ENCODE measurements around the gene RGS12. TPM values are rescaled to one million over a fixed set of nuclear protein-coding genes. Genes with fewer than 3 reads are reported as not detected.

The RGS12 gene
- total RNA-seq, 1 experiment from 2014 or later, result 53.9 TPM

GRCh38 chr4:3305610-3306371 lies 13.0 kb downstream of the RGS12 start:
- intact Hi-C loops (cut with micrococcal nuclease; ENCODE audit: unreplicated experiment), result no loop called here
- H3K4me1 ChIP-seq (ENCODE audit: insufficient read depth, low read length, poor library complexity, severe bottlenecking), result peaks cover 34% of the 10 kb centered on the region
- POLR2A ChIA-PET (ENCODE audit: low non-redundant PET), result no interaction called here

GRCh38 chr4:3306450-3306849 lies 13.6 kb downstream of the RGS12 start:
- POLR2A ChIA-PET (ENCODE audit: low non-redundant PET), result no interaction called here
- Histone ChIP-seq H3K4me1 (ENCODE audit: insufficient read depth, low read length, poor library complexity, severe bottlenecking) (peaks cover 34% of the 10 kb centered on the region), H3K9me3 (ENCODE audit: low read depth, low read length, poor library complexity, severe bottlenecking) (no peaks in the 10 kb centered on the region), H3K4me3 (ENCODE audit: low read depth, low read length, poor library complexity, severe bottlenecking) (no peak overlapping the region), H3K27ac (ENCODE audit: low read depth, low read length, poor library complexity, severe bottlenecking) (no peak overlapping the region), H3K27me3 (replicated peaks; ENCODE audit: insufficient read depth, low read depth, low read length, poor library complexity) (no peaks in the 10 kb centered on the region), H3K36me3 (ENCODE audit: insufficient read depth, low read length, poor library complexity, severe bottlenecking) (no peaks in the 10 kb centered on the region)
- no TSS peak for BruUV-seq (replicated peaks)
- TF ChIP-seq EZH2 (IDR thresholded peaks at IDR 0.05; ENCODE audit: borderline replicate concordance, low read depth, low read length, poor library complexity, severe bottlenecking), result no peak
- TF ChIP-seq CTCF (conservative IDR thresholded peaks at IDR 0.05; ENCODE audit: low read depth, low read length), result no peak
- CTCF ChIA-PET, result no interaction called here
- intact Hi-C loops (cut with micrococcal nuclease; ENCODE audit: unreplicated experiment), result no loop called here
- no peak for DNase-seq (ENCODE audit: low spot score)

More at GRCh38 chr4:3305610-3306371, 13.0 kb downstream of the RGS12 start:
- no peaks in the 10 kb centered on the region for H3K9me3 ChIP-seq (ENCODE audit: low read depth, low read length, poor library complexity, severe bottlenecking)
- no peaks in the 10 kb centered on the region for H3K36me3 ChIP-seq (ENCODE audit: insufficient read depth, low read length, poor library complexity, severe bottlenecking)
- H3K4me3 ChIP-seq (ENCODE audit: low read depth, low read length, poor library complexity, severe bottlenecking), result no peak overlapping the region
- TF ChIP-seq EZH2 (IDR thresholded peaks at IDR 0.05; ENCODE audit: borderline replicate concordance, low read depth, low read length, poor library complexity, severe bottlenecking) (no peak), CTCF (conservative IDR thresholded peaks at IDR 0.05; ENCODE audit: low read depth, low read length) (no peak)
- H3K27ac ChIP-seq (ENCODE audit: low read depth, low read length, poor library complexity, severe bottlenecking), result no peak overlapping the region
- CTCF ChIA-PET, result no interaction called here
- no TSS peak for BruUV-seq (replicated peaks)
- no peaks in the 10 kb centered on the region for H3K27me3 ChIP-seq (replicated peaks; ENCODE audit: insufficient read depth, low read depth, low read length, poor library complexity)
- DNase-seq (ENCODE audit: low spot score), result peak; percentile 24

- Histone ChIP-seq H3K27me3 (replicated peaks; ENCODE audit: insufficient read depth, low read depth, low read length, poor library complexity) (no peaks in the 10 kb centered on the region), H3K9me3 (ENCODE audit: low read depth, low read length, poor library complexity, severe bottlenecking) (no peaks in the 10 kb centered on the region), H3K4me1 (ENCODE audit: insufficient read depth, low read length, poor library complexity, severe bottlenecking) (peaks cover 34% of the 10 kb centered on the region), H3K36me3 (ENCODE audit: insufficient read depth, low read length, poor library complexity, severe bottlenecking) (no peaks in the 10 kb centered on the region), H3K4me3 (ENCODE audit: low read depth, low read length, poor library complexity, severe bottlenecking) (no peak overlapping the region), H3K27ac (ENCODE audit: low read depth, low read length, poor library complexity, severe bottlenecking) (no peak overlapping the region)
- DNase-seq (ENCODE audit: low spot score), result no peak
- POLR2A ChIA-PET (ENCODE audit: low non-redundant PET), result no interaction called here
- no peak for TF ChIP-seq EZH2 (IDR thresholded peaks at IDR 0.05; ENCODE audit: borderline replicate concordance, low read depth, low read length, poor library complexity, severe bottlenecking)
- TF ChIP-seq CTCF (conservative IDR thresholded peaks at IDR 0.05; ENCODE audit: low read depth, low read length), result no peak
- intact Hi-C loops (cut with micrococcal nuclease; ENCODE audit: unreplicated experiment), result no loop called here
- BruUV-seq (replicated peaks), result no TSS peak
- CTCF ChIA-PET, result no interaction called here
These were observed 14.2 kb downstream of the RGS12 start for GRCh38 chr4:3307060-3307459.

Data from A673 (cell line).